Stimulated activated naive CD8-positive, alpha-beta T cell treated with anti-CD3 and anti-CD28 coated beads, Interleukin-15, amount 100 ng/mL, for 72 hours (primary cell): Measurements from ENCODE around the gene CACNA1D.
"Not testable (repeated sequence)": the region's sequence is repeated elsewhere in the genome, so short reads cannot be mapped to it uniquely, and the experiment has no call there.

Experiments used
- ATAC-seq: fragments of 150-1000 bp; cut with Tn5 transposase; 2 replicates; pipeline ENCODE4 v1.10.0; 2021; ENCODE audit warnings: mild to moderate bottlenecking, moderate library complexity
- DNase-seq, 2 donors: peaks; one replicate each; pipeline ENCODE4 v3.0.0; 2021 to 2022
- H3K27ac Mint-ChIP-seq, 2 donors: one replicate each; pipeline ENCODE4 v1.8.0; 2022; ENCODE audit warnings: mild to moderate bottlenecking in 2 of 2, mixed read lengths in 2 of 2, moderate library complexity in 2 of 2
- H3K27me3 Mint-ChIP-seq: one replicate; pipeline ENCODE4 v1.8.0; 2022; ENCODE audit warnings: mixed read lengths
- H3K4me1 Mint-ChIP-seq: one replicate; pipeline ENCODE4 v1.8.0; 2022; ENCODE audit warnings: mild to moderate bottlenecking, mixed read lengths
- H3K4me3 Mint-ChIP-seq, 2 donors: one replicate each; pipeline ENCODE4 v1.8.0; 2022; ENCODE audit warnings: mild to moderate bottlenecking in 2 of 2, mixed read lengths in 2 of 2, moderate library complexity in 1 of 2
- H3K9me3 Mint-ChIP-seq, 2 donors: one replicate each; pipeline ENCODE4 v1.8.0; 2022; ENCODE audit warnings: mixed read lengths in 2 of 2

CACNA1D gene

DNA sequence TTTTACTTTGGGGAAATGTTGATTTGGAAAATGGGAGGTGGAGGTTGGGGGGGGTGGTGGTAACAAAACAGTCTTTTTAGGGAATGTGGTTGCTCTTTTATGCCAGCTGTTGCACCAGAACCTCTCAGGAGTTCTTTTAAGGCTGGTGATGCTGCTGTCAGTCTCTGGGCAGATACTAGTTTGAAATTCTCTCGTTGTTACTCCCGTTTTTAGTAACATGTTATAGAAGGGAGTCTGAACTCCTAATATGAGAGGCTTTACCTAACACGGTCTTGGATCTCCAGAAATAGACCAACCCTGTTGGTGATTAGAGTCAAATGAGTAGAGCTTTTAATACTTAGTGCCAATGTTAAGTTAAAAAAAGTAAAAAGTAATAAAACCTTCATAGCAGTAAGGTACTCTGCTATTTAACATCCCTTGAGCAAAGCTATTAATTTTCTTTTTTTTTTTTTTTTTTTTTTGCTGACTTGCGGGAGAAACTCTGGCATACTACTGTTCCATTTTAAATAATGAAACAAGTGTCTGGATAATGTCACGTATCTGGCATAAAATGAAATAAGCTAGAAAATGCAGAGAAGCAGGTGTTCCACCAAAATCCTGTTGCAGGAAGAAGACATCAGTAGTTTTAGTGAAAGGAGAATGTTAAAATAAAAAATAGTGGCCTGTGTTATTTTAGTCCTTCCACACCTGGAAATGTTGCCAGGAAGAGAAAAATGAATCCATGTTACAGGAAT lies 156.7 kb downstream of the CACNA1D start:
- peaks cover 0 to 21% of the 10 kb centered on the region in 2 donors for H3K9me3 Mint-ChIP-seq
- ATAC-seq (no peak), DNase-seq (no peak)
- no peaks in the 10 kb centered on the region for H3K4me1 Mint-ChIP-seq
- no peak overlapping the region for H3K4me3 Mint-ChIP-seq
- H3K27me3 Mint-ChIP-seq = peaks cover 32% of the 10 kb centered on the region
- no peak overlapping the region for H3K27ac Mint-ChIP-seq

DNA sequence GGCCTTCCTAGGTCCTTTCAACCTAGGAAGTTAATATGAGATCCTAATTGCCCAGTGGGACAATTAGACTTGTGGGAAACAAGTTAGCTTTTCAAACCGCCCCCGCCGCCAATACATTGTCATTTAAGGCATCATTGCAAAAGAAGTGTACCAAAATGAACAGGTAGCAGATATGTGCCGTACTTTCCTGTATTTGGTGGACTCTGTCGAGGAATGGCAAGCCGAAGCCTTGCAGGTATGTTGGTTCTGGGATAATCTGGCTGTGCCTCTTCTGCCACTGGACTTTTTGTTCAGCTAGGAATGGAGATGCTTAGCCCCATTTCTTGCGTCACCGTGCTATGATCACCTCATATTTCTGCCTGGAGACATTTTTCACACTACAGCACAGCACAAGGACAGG lies 157.5 kb downstream of the CACNA1D start:
- no peak overlapping the region for H3K4me3 Mint-ChIP-seq
- H3K27ac Mint-ChIP-seq = no peak overlapping the region
- H3K27me3 Mint-ChIP-seq = peaks cover 25% of the 10 kb centered on the region
- DNase-seq = no peak
- H3K9me3 Mint-ChIP-seq = peaks cover 0 to 21% of the 10 kb centered on the region in 2 donors
- no peak for ATAC-seq
- no peaks in the 10 kb centered on the region for H3K4me1 Mint-ChIP-seq

DNA sequence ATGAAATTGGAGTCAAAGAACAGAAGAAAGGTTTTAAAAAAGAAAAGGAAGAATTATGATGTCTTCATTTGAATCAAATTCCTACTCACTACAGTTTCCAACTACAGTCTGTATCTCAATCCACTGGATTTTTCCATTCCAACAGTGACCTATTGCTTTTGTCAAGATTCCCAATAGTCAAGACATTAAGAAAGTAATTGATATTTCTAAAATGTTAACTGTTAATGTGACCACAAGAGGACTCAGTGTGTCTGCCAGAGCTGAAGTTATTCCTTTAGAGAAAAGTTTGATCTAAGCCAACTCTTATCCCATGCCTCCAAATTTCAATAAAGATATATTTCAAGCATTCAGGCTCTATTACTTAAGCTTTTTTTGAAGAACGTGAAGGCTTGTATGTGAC lies 163.2 kb downstream of the CACNA1D start:
- peaks cover 11 to 31% of the 10 kb centered on the region in 2 donors for H3K9me3 Mint-ChIP-seq
- H3K4me3 Mint-ChIP-seq = no peak overlapping the region
- H3K27ac Mint-ChIP-seq = no peak overlapping the region
- H3K4me1 Mint-ChIP-seq = no peaks in the 10 kb centered on the region
- H3K27me3 Mint-ChIP-seq = peaks cover 10% of the 10 kb centered on the region
- ATAC-seq = no peak
- DNase-seq = no peak

DNA sequence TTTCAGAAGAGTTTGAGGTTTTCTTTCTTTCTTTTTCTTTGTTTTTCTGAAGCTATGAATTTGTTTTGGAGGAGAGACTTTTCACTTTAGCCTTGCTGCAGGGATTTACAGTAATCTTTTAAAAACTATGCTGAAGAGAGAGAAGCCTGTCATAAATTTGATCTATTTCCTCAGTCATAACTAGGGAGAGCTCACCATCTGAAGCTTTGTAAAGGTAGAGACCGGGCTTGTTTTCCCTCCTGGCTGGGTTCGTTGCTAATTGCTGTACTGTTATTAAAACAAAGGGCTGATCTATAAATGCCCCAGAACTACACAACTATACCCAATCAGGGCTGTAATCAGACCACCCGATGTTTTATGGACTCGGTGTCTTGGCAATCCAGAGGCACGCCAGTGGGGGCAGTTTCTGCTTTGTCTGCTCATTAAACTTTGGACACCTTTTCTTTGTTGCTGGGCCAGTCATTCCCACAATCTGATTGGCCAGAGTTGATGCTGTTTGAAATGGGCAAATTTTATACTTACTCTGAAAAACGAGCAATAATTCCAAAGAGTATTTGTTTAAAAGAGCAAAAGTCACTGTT lies 164.3 kb downstream of the CACNA1D start:
- ATAC-seq (no peak), DNase-seq (no peak)
- H3K4me3 Mint-ChIP-seq = no peak overlapping the region
- peaks cover 10% of the 10 kb centered on the region for H3K27me3 Mint-ChIP-seq
- peaks cover 22 to 27% of the 10 kb centered on the region in 2 donors for H3K9me3 Mint-ChIP-seq
- H3K27ac Mint-ChIP-seq = no peak overlapping the region
- H3K4me1 Mint-ChIP-seq = no peaks in the 10 kb centered on the region

DNA sequence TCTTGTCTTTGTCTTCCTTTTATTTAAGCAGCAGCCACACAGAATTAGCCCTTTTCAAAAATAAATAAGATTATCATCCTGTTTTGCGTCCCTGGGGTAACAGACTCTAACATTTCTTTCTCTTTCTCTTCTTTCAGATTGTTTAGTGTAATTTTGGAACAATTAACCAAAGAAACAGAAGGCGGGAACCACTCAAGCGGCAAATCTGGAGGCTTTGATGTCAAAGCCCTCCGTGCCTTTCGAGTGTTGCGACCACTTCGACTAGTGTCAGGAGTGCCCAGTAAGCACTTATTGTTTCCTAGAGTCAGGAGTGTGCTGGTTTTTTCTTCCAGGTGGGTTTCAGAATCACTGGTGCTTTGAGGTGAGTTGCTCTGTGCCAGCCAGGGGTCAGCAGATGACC lies 165.6 kb downstream of the CACNA1D start:
- no peaks in the 10 kb centered on the region for H3K4me1 Mint-ChIP-seq
- peaks cover 29 to 33% of the 10 kb centered on the region in 2 donors for H3K9me3 Mint-ChIP-seq
- DNase-seq = no peak
- peak overlapping the region; percentile 20 to 91 for H3K27ac Mint-ChIP-seq
- ATAC-seq = no peak
- H3K27me3 Mint-ChIP-seq = peaks cover 21% of the 10 kb centered on the region
- H3K4me3 Mint-ChIP-seq = no peak overlapping the region

DNA sequence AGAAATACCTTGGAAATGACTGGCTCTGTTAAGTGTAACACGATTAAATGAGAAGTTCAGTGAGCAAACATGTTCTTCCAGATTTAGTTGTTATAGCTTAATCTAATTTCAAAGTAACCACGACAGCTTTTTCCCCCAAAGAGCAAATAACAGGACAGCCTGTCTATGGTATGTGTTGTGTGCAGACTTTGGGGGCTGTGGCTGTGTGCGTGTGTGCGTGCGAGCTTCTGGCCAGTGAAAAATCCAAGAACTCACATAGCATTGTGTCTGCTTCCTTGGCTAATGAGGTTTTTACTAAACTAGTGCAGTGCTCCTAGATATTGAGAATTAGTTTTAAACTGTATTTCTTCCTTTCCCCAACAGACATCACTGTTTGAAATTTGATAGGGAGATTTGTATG lies 167.1 kb downstream of the CACNA1D start:
- no peak overlapping the region for H3K4me3 Mint-ChIP-seq
- DNase-seq = no peak
- H3K9me3 Mint-ChIP-seq = peaks cover 29 to 33% of the 10 kb centered on the region in 2 donors
- peaks cover 28% of the 10 kb centered on the region for H3K27me3 Mint-ChIP-seq
- ATAC-seq = no peak
- no peaks in the 10 kb centered on the region for H3K4me1 Mint-ChIP-seq
- no peak overlapping the region for H3K27ac Mint-ChIP-seq

DNA sequence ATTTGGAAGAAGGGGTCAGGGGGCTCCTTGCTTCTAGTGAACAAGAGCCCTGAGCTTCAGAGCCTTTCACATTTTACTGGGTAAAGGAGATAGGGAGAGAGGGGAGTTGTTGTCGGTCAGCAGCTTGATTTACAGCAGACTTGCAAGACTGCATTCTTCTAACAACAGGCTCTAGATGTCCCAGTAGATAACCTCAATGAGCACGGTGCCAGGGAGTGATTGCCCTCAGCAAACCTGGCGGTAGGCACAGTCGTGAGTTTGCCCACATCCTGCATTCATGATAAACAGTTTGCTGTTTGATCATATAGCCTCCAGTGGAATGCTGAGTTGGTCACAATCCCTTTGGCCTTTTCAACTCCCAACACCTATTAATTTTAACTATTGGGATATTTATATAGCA lies 170.4 kb downstream of the CACNA1D start:
- not testable (repeated sequence) for ATAC-seq

DNA sequence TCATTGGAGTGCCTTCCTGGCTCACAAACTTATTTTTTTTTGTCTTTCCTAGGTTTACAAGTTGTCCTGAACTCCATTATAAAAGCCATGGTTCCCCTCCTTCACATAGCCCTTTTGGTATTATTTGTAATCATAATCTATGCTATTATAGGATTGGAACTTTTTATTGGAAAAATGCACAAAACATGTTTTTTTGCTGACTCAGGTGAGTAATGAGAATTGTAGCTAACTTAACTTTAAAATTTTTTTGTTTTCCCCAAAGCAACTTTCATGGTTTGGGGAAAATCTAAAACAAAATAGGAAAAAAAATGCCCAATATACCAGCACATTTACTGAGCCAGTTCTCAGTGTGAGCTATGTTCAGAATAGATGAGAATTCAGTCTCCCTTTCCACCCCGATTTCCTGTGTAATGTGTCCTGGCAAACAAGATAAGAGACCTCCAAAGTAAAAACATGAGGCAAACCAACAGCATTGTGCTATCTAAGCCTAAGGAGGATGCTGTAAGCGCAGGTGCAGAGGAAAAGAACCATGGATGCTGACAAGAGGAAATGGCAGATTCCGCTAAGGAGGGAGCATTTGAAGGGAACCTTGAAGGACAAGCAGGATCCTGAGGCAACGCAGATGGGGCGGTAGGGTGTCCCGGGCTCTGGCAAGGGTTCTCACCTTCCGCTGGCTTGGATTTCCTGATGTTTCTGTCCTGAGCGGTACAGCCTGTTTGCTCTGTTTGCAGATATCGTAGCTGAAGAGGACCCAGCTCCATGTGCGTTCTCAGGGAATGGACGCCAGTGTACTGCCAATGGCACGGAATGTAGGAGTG lies 171.4 kb downstream of the CACNA1D start:
- Mint-ChIP-seq H3K9me3 (peaks cover 24 to 29% of the 10 kb centered on the region in 2 donors), H3K4me1 (no peaks in the 10 kb centered on the region), H3K4me3 (no peak overlapping the region), H3K27ac (no peak overlapping the region), H3K27me3 (peaks cover 29% of the 10 kb centered on the region)
- ATAC-seq (no peak), DNase-seq (no peak)

More for the DNA sequence above, 170.4 kb downstream of the CACNA1D start:
- DNase-seq, H3K4me1 Mint-ChIP-seq, H3K4me3 Mint-ChIP-seq: not testable (repeated sequence)
- Mint-ChIP-seq H3K27me3 (peaks cover 38% of the 10 kb centered on the region), H3K9me3 (peaks cover 29 to 33% of the 10 kb centered on the region in 2 donors), H3K27ac (peak overlapping the region in 1 of 2 donors; percentile 3)

DNA sequence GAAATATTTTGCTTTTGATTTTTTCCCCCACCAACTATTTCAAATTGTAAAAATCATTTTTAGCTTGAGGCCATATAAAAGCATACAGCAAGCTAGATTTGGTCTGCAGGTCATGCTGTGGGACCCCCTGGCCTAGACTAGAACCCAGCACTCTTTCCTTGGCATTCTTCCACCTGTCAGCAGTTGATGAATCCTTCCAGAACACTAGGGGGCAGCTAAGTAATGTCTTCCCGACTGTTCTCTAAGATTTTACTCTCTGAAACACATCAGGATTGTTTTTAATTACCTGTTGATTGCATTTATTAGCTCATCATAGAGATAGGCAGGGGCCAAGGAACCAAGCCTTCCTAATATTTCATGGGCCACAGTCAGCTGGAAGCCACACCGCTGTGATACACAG lies 174.5 kb downstream of the CACNA1D start:
- H3K27me3 Mint-ChIP-seq = peaks cover 39% of the 10 kb centered on the region
- ATAC-seq (no peak), DNase-seq (no peak)
- H3K27ac Mint-ChIP-seq = no peak overlapping the region
- H3K4me1 Mint-ChIP-seq = no peaks in the 10 kb centered on the region
- H3K9me3 Mint-ChIP-seq = peaks cover 6 to 11% of the 10 kb centered on the region in 2 donors
- H3K4me3 Mint-ChIP-seq = no peak overlapping the region

DNA sequence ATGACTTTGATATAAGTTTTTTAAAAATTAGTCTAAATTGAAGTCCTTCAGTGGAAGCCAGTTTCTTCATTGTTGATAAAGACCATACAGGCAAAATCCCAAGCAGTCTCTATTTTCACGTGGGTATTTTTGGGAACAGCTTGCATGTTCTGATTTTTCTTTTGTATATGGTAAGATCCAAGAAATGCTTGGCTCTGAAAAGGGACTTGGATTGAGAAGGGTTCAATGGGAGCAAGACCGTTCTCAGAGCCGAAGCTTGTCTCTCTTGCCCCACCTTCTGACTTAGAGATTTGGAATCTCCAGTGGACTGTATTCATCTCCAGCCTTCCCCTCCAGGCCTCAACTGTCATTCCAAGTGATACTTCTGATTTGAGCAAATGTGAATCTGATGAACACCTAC lies 176.3 kb downstream of the CACNA1D start:
- Mint-ChIP-seq H3K27me3 (peaks cover 44% of the 10 kb centered on the region), H3K27ac (no peak overlapping the region), H3K9me3 (no peaks in the 10 kb centered on the region), H3K4me3 (no peak overlapping the region), H3K4me1 (no peaks in the 10 kb centered on the region)
- DNase-seq = no peak
- no peak for ATAC-seq

DNA sequence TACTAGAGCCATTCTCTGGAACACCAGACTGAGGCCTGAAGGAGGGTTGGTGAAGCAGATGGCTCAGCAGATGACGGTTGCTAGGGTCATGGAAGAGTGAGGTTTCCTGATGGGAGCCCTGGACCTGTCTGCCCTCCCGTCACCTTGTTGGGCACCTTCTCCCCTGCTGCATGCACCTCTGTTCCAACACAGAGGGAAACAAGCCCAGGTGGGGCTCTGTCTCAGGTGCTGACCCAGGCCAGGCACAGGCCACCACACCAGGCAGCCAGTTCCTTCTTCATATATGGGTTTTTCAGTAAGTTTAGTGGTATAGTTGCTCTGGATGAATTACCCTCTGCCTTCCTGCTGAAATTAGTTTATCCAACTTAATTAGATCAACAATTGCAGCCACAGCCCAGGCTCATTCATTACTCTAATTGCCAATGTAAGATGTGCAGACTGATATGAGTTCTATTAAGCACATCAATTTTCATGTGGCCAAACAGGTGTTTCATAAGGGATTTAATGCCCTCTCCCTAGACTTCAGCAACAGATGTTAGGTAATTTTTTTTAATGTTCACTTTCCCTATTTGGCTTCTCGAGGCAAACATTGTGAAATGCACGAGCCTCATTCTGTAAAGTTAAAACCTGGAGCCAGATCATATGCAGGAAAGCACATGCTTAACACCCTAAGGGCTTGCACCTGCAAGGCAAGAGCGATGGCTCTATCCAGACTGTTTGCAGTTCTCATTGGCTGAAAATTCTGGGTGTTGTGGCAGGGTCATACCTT lies 177.0 kb downstream of the CACNA1D start:
- H3K4me3 Mint-ChIP-seq = no peak overlapping the region
- ATAC-seq (no peak), DNase-seq (no peak)
- H3K9me3 Mint-ChIP-seq = no peaks in the 10 kb centered on the region
- H3K4me1 Mint-ChIP-seq = no peaks in the 10 kb centered on the region
- no peak overlapping the region for H3K27ac Mint-ChIP-seq
- peaks cover 39% of the 10 kb centered on the region for H3K27me3 Mint-ChIP-seq

DNA sequence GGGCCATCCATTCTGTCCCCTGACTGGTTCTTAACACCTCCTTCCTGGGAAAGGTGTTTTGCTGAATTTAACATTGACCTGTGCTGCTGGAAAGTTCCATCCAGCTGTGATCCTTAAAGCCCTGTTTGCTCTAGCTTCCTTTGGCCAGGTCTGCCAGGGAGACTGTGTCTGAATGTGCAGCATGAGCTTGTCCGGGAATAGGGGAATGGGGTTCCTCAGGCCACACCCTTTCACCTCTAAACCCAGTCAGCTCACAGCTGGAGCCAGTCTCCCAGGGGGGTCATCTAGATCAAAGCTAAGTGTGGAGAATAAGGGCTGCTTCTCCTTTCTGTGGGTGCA lies 177.5 kb downstream of the CACNA1D start:
- no peaks in the 10 kb centered on the region for H3K9me3 Mint-ChIP-seq
- no peak overlapping the region for H3K4me3 Mint-ChIP-seq
- H3K4me1 Mint-ChIP-seq = no peaks in the 10 kb centered on the region

DNA sequence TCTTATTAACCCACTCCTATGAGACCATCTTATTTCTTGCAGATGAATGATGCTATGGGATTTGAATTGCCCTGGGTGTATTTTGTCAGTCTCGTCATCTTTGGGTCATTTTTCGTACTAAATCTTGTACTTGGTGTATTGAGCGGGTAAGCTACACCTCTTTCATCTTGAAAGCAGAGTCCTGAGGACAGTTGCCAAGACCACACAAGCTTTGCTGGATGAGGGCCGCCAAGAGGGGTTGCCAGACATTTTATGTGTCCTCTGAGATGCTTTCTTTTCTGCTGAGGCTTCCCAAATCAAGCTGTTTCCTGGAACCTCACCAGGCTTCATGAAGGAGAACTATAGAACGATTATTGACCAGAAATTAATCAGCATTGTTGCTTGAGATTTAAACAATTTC lies 178.6 kb downstream of the CACNA1D start:
- Mint-ChIP-seq H3K4me1 (no peaks in the 10 kb centered on the region), H3K27me3 (peaks cover 44% of the 10 kb centered on the region), H3K9me3 (no peaks in the 10 kb centered on the region), H3K27ac (no peak overlapping the region), H3K4me3 (no peak overlapping the region)
- ATAC-seq (no peak), DNase-seq (no peak)

More for the DNA sequence above, 177.5 kb downstream of the CACNA1D start:
- Mint-ChIP-seq H3K27me3 (peaks cover 38% of the 10 kb centered on the region), H3K27ac (no peak overlapping the region)
- DNase-seq (no peak), ATAC-seq (no peak)

DNA sequence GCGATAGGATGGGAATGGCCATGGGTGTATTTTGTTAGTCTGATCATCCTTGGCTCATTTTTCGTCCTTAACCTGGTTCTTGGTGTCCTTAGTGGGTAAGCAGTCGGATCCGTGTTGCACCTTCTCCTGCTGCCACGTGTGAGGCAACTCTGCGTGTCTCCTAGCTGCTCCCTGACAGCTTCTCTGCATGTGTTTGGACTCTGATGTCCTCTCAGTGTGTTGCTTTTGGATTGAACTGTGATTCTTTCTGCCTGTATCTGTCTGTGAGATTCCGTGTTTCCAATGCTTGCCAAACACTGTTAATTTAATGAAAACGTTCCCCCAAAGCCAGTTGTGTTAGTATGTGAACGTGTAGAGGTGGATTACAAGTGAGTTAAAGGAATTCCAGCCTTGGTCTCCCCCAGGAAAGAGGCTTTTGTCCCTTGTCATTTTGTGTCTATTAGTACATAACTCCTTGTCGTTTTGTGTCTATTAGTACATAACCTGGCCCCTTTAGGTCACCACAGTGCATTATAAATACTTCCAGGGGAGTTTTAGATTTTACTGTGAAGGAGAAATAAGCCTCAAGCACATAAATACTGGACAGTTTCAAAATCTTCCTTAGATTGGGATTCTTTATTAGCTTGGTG lies 179.4 kb downstream of the CACNA1D start:
- H3K4me3 Mint-ChIP-seq = no peak overlapping the region
- ATAC-seq (no peak), DNase-seq (no peak)
- H3K4me1 Mint-ChIP-seq = no peaks in the 10 kb centered on the region
- H3K9me3 Mint-ChIP-seq = no peaks in the 10 kb centered on the region
- H3K27me3 Mint-ChIP-seq = peaks cover 43% of the 10 kb centered on the region
- H3K27ac Mint-ChIP-seq = no peak overlapping the region

DNA sequence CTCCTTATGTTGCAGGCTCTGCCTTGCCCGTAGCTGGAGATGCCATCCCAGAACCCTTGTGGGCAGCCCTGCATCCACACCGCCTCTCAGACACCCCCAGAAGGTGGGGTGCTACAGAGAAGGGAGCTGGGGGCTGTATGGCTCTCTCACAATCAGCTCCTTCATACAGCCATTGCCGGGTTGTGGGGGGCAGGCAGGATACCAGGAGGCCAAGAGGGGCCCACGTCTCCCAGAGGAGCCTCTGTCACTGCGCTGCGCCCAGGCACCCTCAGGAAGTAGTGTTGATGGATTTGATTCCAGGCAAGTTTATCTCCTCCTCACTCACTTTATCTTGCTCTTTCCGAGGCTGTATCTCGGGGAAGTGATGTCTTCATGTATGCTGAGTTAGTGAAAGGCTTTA lies 180.2 kb downstream of the CACNA1D start:
- DNase-seq (no peak), ATAC-seq (no peak)
- Mint-ChIP-seq H3K4me3 (no peak overlapping the region), H3K4me1 (no peaks in the 10 kb centered on the region), H3K27me3 (peaks cover 36% of the 10 kb centered on the region), H3K27ac (no peak overlapping the region), H3K9me3 (no peaks in the 10 kb centered on the region)
